Measurements from ENCODE around the gene RAD51B. TPM values are rescaled to one million over a fixed set of nuclear protein-coding genes. Genes with fewer than 3 reads are reported as not detected.

Gene RAD51B
- total RNA-seq, 4 donors from 2014 or later, result 19.6 to 39.7 (median 25.4) TPM

DNA sequence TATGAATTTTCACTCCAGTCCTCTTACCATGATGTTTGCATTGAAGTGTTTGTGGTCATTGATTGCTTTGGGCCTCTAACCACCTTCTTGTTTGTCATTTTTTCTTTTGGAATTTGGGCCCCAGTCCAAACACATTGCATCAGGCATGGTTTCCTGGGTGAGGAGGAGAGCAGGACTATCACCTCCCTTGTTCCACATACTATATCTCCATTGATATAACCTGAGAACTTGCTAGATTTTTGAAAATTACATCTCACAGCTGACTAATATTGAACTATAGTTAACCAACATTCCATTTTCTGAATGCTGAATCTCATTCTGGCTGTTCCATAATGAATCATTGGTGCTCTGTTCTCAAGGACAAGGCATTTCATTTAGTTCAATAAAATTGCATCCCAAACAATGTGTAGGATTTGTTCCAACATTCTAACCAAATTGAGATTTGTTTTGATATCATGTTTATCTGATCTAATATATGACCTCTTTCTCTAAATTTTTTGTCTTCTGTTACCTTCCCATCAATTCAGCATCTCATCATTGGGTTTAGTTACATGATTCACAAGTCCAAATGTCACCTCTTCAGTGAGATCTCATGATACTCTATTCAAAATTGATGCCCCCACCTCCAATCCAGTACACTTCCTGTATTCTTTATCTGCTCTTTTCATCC is 644.3 kb downstream of the RAD51B start:
- peaks cover 53% of the 10 kb centered on the region for H3K4me1 ChIP-seq
- H3K36me3 ChIP-seq, result no peaks in the 10 kb centered on the region
- no peak for DNase-seq (ENCODE audit: low spot score in 2 of 2)
- H3K27me3 ChIP-seq, result no peaks in the 10 kb centered on the region
- H3K4me3 ChIP-seq, result no peak overlapping the region
- H3K27ac ChIP-seq, result no peak overlapping the region
- no peak for TF ChIP-seq POLR2A (IDR thresholded peaks at IDR 0.05)
- no peak for TF ChIP-seq EP300 (IDR thresholded peaks at IDR 0.05)
- no peak for TF ChIP-seq POLR2AphosphoS5 (IDR thresholded peaks at IDR 0.05)
- TF ChIP-seq, protein P1, sequence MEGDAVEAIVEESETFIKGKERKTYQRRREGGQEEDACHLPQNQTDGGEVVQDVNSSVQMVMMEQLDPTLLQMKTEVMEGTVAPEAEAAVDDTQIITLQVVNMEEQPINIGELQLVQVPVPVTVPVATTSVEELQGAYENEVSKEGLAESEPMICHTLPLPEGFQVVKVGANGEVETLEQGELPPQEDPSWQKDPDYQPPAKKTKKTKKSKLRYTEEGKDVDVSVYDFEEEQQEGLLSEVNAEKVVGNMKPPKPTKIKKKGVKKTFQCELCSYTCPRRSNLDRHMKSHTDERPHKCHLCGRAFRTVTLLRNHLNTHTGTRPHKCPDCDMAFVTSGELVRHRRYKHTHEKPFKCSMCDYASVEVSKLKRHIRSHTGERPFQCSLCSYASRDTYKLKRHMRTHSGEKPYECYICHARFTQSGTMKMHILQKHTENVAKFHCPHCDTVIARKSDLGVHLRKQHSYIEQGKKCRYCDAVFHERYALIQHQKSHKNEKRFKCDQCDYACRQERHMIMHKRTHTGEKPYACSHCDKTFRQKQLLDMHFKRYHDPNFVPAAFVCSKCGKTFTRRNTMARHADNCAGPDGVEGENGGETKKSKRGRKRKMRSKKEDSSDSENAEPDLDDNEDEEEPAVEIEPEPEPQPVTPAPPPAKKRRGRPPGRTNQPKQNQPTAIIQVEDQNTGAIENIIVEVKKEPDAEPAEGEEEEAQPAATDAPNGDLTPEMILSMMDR (IDR thresholded peaks at IDR 0.05), result no peak
- H3K9me3 ChIP-seq, result no peaks in the 10 kb centered on the region

DNA sequence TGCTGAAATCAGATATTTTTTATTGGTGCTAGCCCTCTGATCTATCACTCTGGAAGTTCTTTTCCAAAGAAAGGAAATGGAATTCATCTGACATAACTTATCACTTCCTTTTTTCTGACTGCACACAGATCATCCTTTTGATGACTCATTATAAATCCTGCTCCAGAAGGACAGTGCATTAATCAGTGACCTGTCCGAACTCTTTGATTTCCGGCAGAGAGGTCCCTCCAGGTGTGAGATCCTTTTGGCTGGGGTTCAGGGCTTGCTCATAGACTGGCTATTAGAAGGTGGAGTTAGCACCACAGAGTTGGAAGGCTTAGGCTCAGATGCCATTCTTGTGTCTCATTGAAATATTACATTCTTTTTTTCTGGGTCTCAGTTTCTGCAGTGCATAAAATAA is 645.1 kb downstream of the RAD51B start:
- 69% methylated on average over 2 of the region's 2 CpGs for WGBS
- TF ChIP-seq EP300 (IDR thresholded peaks at IDR 0.05) (no peak), POLR2A (IDR thresholded peaks at IDR 0.05) (no peak)
- Histone ChIP-seq H3K27me3 (no peaks in the 10 kb centered on the region), H3K36me3 (no peaks in the 10 kb centered on the region), H3K9me3 (no peaks in the 10 kb centered on the region), H3K4me1 (peaks cover 51% of the 10 kb centered on the region), H3K27ac (no peak overlapping the region), H3K4me3 (no peak overlapping the region)
- DNase-seq (ENCODE audit: low spot score in 2 of 2), result no peak

DNA sequence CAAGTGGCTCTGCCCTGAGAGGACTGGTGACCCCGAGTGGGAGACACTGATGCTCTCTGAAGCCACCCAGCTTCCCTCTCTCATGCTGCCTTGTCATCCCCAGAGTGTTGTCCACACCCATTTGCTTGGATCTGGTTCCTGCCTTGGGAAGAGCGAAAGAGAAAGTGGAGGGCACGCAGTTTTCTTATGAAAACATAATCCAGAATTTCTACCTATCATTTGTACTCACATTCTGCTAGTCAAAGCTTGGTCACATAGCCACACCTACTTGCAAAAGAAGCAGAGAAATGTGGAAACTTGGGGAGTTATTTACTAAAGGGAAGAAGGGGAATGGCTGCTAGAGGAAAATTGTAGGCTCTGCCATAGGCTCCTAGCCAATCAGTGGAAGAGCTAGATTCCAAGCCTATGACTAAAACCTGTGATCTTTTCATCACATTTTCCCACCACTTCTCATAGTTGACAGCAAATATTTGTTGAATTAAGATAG is 647.0 kb downstream of the RAD51B start:
- Histone ChIP-seq H3K27me3 (no peaks in the 10 kb centered on the region), H3K4me3 (no peak overlapping the region), H3K27ac (peak overlapping the region; percentile 79), H3K36me3 (no peaks in the 10 kb centered on the region), H3K4me1 (peaks cover 37% of the 10 kb centered on the region), H3K9me3 (no peaks in the 10 kb centered on the region)
- TF ChIP-seq POLR2AphosphoS5 (IDR thresholded peaks at IDR 0.05), result peak in 2 of 3 donors; percentile 9 to 25
- TF ChIP-seq EP300 (IDR thresholded peaks at IDR 0.05), result no peak
- DNase-seq (ENCODE audit: low spot score in 2 of 2), result no peak
- WGBS, result 41% methylated on average over 3 of the region's 3 CpGs

DNA sequence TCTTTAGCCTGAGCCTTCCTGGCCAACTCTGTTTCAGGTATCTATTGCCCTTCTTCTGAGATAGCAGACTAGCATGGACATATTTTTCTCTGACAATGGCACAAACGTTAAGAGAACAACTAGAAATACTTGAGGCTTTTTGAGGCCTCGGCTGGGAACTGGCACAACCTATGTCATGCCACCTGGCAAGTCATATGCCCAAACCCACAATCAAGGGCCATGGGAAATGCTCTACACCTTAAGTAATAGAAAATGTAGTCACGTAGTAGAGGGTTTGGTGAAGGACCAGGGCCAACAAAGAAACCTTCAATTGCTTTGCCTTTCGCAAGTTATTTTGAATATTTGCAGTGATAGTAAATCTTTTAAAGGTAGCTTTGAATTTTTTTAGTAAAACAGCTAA is 647.8 kb downstream of the RAD51B start:
- no peak for DNase-seq (ENCODE audit: low spot score in 2 of 2)
- H3K27ac ChIP-seq, result peak overlapping the region; percentile 79
- WGBS, result 70% methylated on average over 4 of the region's 4 CpGs
- no peaks in the 10 kb centered on the region for H3K27me3 ChIP-seq
- peaks cover 37% of the 10 kb centered on the region for H3K4me1 ChIP-seq
- H3K4me3 ChIP-seq, result no peak overlapping the region
- no peak for TF ChIP-seq POLR2A (IDR thresholded peaks at IDR 0.05)
- TF ChIP-seq, protein P1 (IDR thresholded peaks at IDR 0.05), result no peak
- H3K36me3 ChIP-seq, result no peaks in the 10 kb centered on the region
- no peaks in the 10 kb centered on the region for H3K9me3 ChIP-seq

DNA sequence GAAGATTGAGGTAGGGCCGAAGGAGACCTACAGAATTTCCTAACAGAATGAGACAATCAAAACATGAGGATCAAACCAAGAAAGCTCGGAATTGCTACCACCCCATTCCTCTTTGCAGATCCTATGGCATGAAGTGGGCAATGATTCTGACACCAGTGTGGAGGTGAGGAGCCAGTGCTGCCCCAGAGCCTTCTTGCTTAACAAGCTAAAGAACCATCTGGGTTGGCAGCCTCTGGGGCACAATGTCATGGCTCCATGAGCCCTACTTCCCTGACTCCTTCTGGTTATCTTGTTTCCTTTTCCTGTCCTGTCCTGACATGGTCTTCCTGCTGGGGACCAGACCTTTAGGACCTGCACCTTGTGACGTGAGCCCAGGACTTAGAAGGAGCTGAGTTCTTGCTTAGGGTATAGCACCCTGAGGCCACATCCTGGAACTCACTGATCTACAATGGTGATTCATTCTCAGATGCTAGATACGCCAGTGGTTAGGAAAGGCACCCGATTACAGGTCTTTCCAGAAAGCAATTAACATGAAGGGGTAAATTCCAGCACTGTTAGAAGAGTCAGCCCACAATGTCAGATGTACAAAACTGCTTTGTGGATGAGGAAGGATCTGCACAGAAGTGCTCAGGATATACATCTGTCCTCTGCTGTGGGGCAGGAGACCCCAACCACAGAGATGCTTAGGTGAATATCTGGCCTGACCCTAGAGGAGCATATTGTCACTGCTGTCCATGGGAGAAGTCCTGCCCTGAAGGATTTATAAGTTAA is 649.0 kb downstream of the RAD51B start:
- H3K4me1 ChIP-seq, result peaks cover 48% of the 10 kb centered on the region
- H3K27ac ChIP-seq, result no peak overlapping the region
- TF ChIP-seq POLR2AphosphoS5 (IDR thresholded peaks at IDR 0.05) (no peak), POLR2A (IDR thresholded peaks at IDR 0.05) (no peak), EP300 (IDR thresholded peaks at IDR 0.05) (no peak)
- TF ChIP-seq, protein P1 (IDR thresholded peaks at IDR 0.05), result no peak
- WGBS, result 70% methylated on average over 5 of the region's 5 CpGs
- DNase-seq (ENCODE audit: low spot score in 2 of 2), result no peak
- H3K9me3 ChIP-seq, result no peaks in the 10 kb centered on the region
- H3K36me3 ChIP-seq, result no peaks in the 10 kb centered on the region
- H3K4me3 ChIP-seq, result no peak overlapping the region
- no peaks in the 10 kb centered on the region for H3K27me3 ChIP-seq

DNA sequence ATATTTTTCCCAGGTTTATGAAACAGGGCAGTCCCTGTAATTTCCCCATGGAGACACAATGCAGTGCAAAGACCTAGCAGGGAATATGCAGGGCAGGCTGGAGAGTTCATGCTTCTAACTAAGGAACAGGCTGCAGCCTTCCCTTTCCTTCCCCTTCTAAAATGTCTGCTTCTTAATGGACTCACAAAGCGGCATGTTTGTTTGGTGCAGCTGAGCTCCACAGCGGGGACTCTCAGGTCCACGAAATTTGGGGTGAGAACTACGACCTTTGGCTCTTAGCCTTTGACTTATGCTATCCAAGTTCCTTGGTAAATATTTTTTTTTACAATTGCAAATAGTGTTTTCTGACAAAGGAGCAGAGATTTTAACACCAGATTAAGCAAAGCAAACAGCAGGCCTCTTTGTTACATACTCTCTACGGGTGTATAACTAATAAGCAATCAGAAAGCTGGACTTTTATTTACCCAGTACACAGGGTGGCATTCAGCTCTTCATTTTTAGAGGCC is 649.7 kb downstream of the RAD51B start:
- no peak for DNase-seq (ENCODE audit: low spot score in 2 of 2)
- no peaks in the 10 kb centered on the region for H3K36me3 ChIP-seq
- WGBS, result 86% methylated on average over 5 of the region's 5 CpGs
- H3K27me3 ChIP-seq, result no peaks in the 10 kb centered on the region
- H3K4me3 ChIP-seq, result no peak overlapping the region
- TF ChIP-seq POLR2AphosphoS5 (IDR thresholded peaks at IDR 0.05), result no peak
- TF ChIP-seq, protein P1 (IDR thresholded peaks at IDR 0.05), result no peak
- no peak overlapping the region for H3K27ac ChIP-seq
- H3K4me1 ChIP-seq, result peaks cover 49% of the 10 kb centered on the region
- no peaks in the 10 kb centered on the region for H3K9me3 ChIP-seq
